Ramos (cell line): ENCODE data around the gene PRDM16.

ENCODE experiments used
- in situ Hi-C: fragments of 300-500 bp; cut with MboI; formaldehyde crosslinking; loops from one replicate; pipeline ENCODE4 v1.14.3; 2022; ENCODE audit warnings: low sequenced_read_pairs; ENCODE audit not compliant: unreplicated experiment

PRDM16 gene

GRCh38 chr1:3031401-3032221 is 37.4 kb upstream of the PRDM16 start:
- in situ Hi-C loops = no loop called here

GRCh38 chr1:3032371-3033039 is 36.5 kb upstream of the PRDM16 start:
- in situ Hi-C loops = no loop called here

- in situ Hi-C loops = no loop called here
Measured at GRCh38 chr1:3033040-3033789, 35.8 kb upstream of the PRDM16 start.

GRCh38 chr1:3033790-3034090 is 35.3 kb upstream of the PRDM16 start:
- in situ Hi-C loops = no loop called here

GRCh38 chr1:3034162-3034561 is 34.8 kb upstream of the PRDM16 start:
- in situ Hi-C loops = no loop called here

GRCh38 chr1:3034728-3035562 is 34.1 kb upstream of the PRDM16 start:
- in situ Hi-C loops = no loop called here

GRCh38 chr1:3035563-3036446 is 33.2 kb upstream of the PRDM16 start:
- in situ Hi-C loops = no loop called here

- in situ Hi-C loops = no loop called here
Measured at GRCh38 chr1:3036447-3037280, 32.3 kb upstream of the PRDM16 start.

GRCh38 chr1:3037281-3038040 is 31.5 kb upstream of the PRDM16 start:
- in situ Hi-C loops = no loop called here

- in situ Hi-C loops = no loop called here
Measured at GRCh38 chr1:3038113-3038551, 30.9 kb upstream of the PRDM16 start.

- in situ Hi-C loops = no loop called here
Measured at GRCh38 chr1:3038571-3039181, 30.3 kb upstream of the PRDM16 start.

GRCh38 chr1:3040004-3040403 is 29.0 kb upstream of the PRDM16 start:
- in situ Hi-C loops = no loop called here

GRCh38 chr1:3042481-3042880 is 26.5 kb upstream of the PRDM16 start:
- in situ Hi-C loops = no loop called here

GRCh38 chr1:3049164-3049563 is 19.8 kb upstream of the PRDM16 start:
- in situ Hi-C loops = no loop called here

GRCh38 chr1:3049905-3050304 is 19.1 kb upstream of the PRDM16 start:
- in situ Hi-C loops = no loop called here

- in situ Hi-C loops = no loop called here
Measured at GRCh38 chr1:3050603-3051002, 18.4 kb upstream of the PRDM16 start.
